HL-60 (cell line): Measurements from ENCODE around the gene FMO4.

ENCODE experiments used
- CTCF ChIP-seq: IDR thresholded peaks from one replicate; pipeline ENCODE4 v1.5.1; 2011; ENCODE audit warnings: low read length, control low read depth, inconsistent platforms; ENCODE audit not compliant: insufficient read depth
- POLR2AphosphoS5 ChIP-seq: IDR thresholded peaks from 2 replicates; pipeline ENCODE4 v1.6.1; 2012; ENCODE audit warnings: low read depth

GRCh38 chr1:171346881-171347280 lies 32.9 kb downstream of the FMO4 start:
- TF ChIP-seq CTCF = no peak
- TF ChIP-seq POLR2AphosphoS5 = no peak
